GM23338 (cell line): ENCODE results near the gene NCCRP1. TPM values are rescaled to one million over a fixed set of nuclear protein-coding genes. Genes with fewer than 3 reads are reported as not detected.

Experiments used
- ATAC-seq: fragments of 200-7000 bp; cut with Tn5 transposase; 3 replicates; pipeline ENCODE4 v1.9.1; 2020
- DNase-seq: peaks from one replicate; pipeline ENCODE4 v3.0.0-alpha.2; 2015; ENCODE audit warnings: low spot score
- H2AFZ ChIP-seq: fragments of 200-600 bp; sonication (generic); 2 replicates; pipeline ENCODE4 v1.8.0; 2016; ENCODE audit warnings: antibody characterized with exemption, mild to moderate bottlenecking, moderate library complexity
- H3F3A ChIP-seq: fragments of 200-600 bp; sonication (generic); replicated peaks from 2 replicates; pipeline ENCODE4 v1.8.0; 2017; ENCODE audit warnings: antibody characterized with exemption, mixed run types, low read depth
- H3K27ac ChIP-seq: fragments of 200-600 bp; sonication (generic); 2 replicates; pipeline ENCODE4 v1.6.1; 2016; ENCODE audit warnings: low read depth
- H3K27me3 ChIP-seq: fragments of 200-600 bp; sonication (generic); 2 replicates; pipeline ENCODE4 v1.8.0; 2016; ENCODE audit warnings: mild to moderate bottlenecking, mixed run types, moderate library complexity; ENCODE audit not compliant: insufficient read depth
- H3K36me3 ChIP-seq: fragments of 200-600 bp; sonication (generic); 2 replicates; pipeline ENCODE4 v1.8.0; 2016; ENCODE audit warnings: mild to moderate bottlenecking; ENCODE audit not compliant: insufficient read depth
- H3K4me1 ChIP-seq: fragments of 200-600 bp; sonication (generic); 2 replicates; pipeline ENCODE4 v1.8.0; 2016; ENCODE audit warnings: mild to moderate bottlenecking, moderate library complexity; ENCODE audit not compliant: insufficient read depth
- H3K4me2 ChIP-seq: fragments of 200-600 bp; sonication (generic); 2 replicates; pipeline ENCODE4 v1.7.1; 2017; ENCODE audit warnings: mixed run types
- H3K4me3 ChIP-seq: fragments of 200-600 bp; sonication (generic); 2 replicates; pipeline ENCODE4 v1.6.1; 2016; ENCODE audit warnings: mixed run types
- H3K79me2 ChIP-seq: fragments of 200-600 bp; sonication (generic); replicated peaks from 2 replicates; pipeline ENCODE4 v1.8.0; 2017; ENCODE audit warnings: mild to moderate bottlenecking; ENCODE audit not compliant: insufficient read depth
- H3K9me2 ChIP-seq: fragments of 200-600 bp; sonication (generic); 2 replicates; pipeline ENCODE4 v1.8.0; 2017; ENCODE audit not compliant: insufficient read depth
- H4K20me1 ChIP-seq: fragments of 200-600 bp; sonication (generic); replicated peaks from 2 replicates; pipeline ENCODE4 v1.8.0; 2017; ENCODE audit warnings: mild to moderate bottlenecking; ENCODE audit not compliant: insufficient read depth
- H3K27ac Mint-ChIP-seq: 2 replicates; pipeline ENCODE4 v1.8.0; 2020; ENCODE audit warnings: inconsistent platforms, mild to moderate bottlenecking, moderate library complexity, mixed read lengths
- H3K27me3 Mint-ChIP-seq: 3 replicates; pipeline ENCODE4 v1.8.0; 2022; ENCODE audit warnings: low read depth, mild to moderate bottlenecking, moderate library complexity, mixed read lengths, inconsistent platforms; ENCODE audit not compliant: insufficient read depth, poor library complexity
- H3K36me3 Mint-ChIP-seq: 3 replicates; pipeline ENCODE4 v1.8.0; 2021; ENCODE audit warnings: low read depth, mild to moderate bottlenecking, inconsistent platforms, moderate library complexity, mixed read lengths
- H3K4me1 Mint-ChIP-seq: 3 replicates; pipeline ENCODE4 v1.8.0; 2020; ENCODE audit warnings: mild to moderate bottlenecking, inconsistent platforms, mixed read lengths
- H3K4me3 Mint-ChIP-seq: 3 replicates; pipeline ENCODE4 v1.8.0; 2021; ENCODE audit warnings: moderate library complexity, mild to moderate bottlenecking, inconsistent platforms, mixed read lengths
- H3K9me3 Mint-ChIP-seq: 3 replicates; pipeline ENCODE4 v1.8.0; 2020; ENCODE audit warnings: moderate library complexity, mild to moderate bottlenecking, inconsistent platforms, mixed read lengths
- EZH2 ChIP-seq: fragments of 200-600 bp; sonication (generic); IDR thresholded peaks from one replicate; pipeline ENCODE4 v1.8.0; 2017; ENCODE audit warnings: antibody characterized with exemption, mild to moderate bottlenecking, low read depth; ENCODE audit not compliant: unreplicated experiment
- NANOG ChIP-seq: IDR thresholded peaks from 2 replicates; pipeline ENCODE4 v1.6.1; 2016; ENCODE audit warnings: antibody characterized with exemption, borderline replicate concordance
- STAT1 ChIP-seq: IDR thresholded peaks from one replicate; pipeline ENCODE4 v1.6.1; 2016; ENCODE audit warnings: antibody characterized with exemption; ENCODE audit not compliant: unreplicated experiment
- ZNF331 ChIP-seq: fragments of 250-450 bp; sonication (Bioruptor Pico); IDR thresholded peaks from 2 replicates; pipeline ENCODE4 v1.5.0; 2020; ENCODE audit warnings: low read depth, mild to moderate bottlenecking, moderate library complexity
- polyA plus RNA-seq: library from polyadenylated mRNA; unstranded; fragments of >200 nt; fragmentation: Nextera tagmentation; extraction: Ambion mirVana; gene quantifications from 2 replicates; pipeline ENCODE4 v1.2.1, GENCODE V29; 2016
- total RNA-seq: library from RNA; depleted of rRNA; stranded (reverse); fragments of >200 nt; shearing (Covaris generic); gene quantifications from 2 replicates; pipeline ENCODE4 v1.2.3, GENCODE V29; 2014
- TF ChIP-seq, protein P1 (sequence below), 2 experiments: fragments of 200-600 bp in 1 of 2; sonication (generic) in 1 of 2; conservative IDR thresholded peaks; 2 replicates each; pipeline versions ENCODE4 v1.5.1 to v1.6.1; 2016 to 2017; ENCODE audit warnings: antibody characterized with exemption in 2 of 2, low read depth in 2 of 2, mild to moderate bottlenecking in 2 of 2, moderate library complexity in 1 of 2
- TF ChIP-seq, protein P2 (sequence below): IDR thresholded peaks from 2 replicates; pipeline ENCODE4 v1.6.1; 2016; ENCODE audit warnings: antibody characterized with exemption
- TF ChIP-seq, protein P3 (sequence below): fragments of 250-450 bp; sonication (Bioruptor Pico); IDR thresholded peaks from 2 replicates; pipeline ENCODE4 v1.5.0; 2020; ENCODE audit warnings: mild to moderate bottlenecking, moderate library complexity

Gene NCCRP1
- total and polyA plus RNA-seq, 2 experiments from 2014 or later: 3.6 to 6.2 TPM

DNA sequence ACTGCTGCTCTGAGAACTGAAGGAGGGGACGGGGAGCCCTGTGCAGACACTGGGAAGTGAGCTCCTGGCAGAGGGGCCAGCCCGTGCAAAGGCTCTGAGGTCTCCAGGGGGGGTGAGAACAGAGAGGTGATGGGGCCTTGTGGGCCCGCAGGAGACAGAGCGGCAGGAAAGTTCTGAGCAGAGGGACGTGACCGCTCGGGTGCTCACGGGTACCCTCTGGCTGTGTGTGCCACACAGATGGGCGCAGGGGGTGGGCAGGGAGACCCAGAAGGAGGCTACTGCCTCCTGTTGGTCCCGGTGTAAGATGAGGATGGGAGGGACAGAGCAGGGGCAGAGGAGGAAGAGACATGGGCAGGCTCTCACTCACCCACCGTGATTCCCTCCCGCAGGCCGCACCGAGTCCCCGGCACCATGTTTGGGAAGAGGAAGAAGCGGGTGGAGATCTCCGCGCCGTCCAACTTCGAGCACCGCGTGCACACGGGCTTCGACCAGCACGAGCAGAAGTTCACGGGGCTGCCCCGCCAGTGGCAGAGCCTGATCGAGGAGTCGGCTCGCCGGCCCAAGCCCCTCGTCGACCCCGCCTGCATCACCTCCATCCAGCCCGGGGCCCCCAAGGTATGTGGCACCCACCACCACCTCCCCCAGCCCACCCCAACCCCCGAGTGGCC is 27.5 kb upstream of the NCCRP1 start:
- Mint-ChIP-seq H3K36me3 (peaks cover 5% of the 10 kb centered on the region; the same call in 1 of the 3 replicates), H3K27ac (peak overlapping the region; percentile 10; the same call in 1 of the 2 replicates), H3K4me3 (no peak overlapping the region), H3K9me3 (no peaks in the 10 kb centered on the region), H3K27me3 (peaks cover 7% of the 10 kb centered on the region), H3K4me1 (peaks cover 21% of the 10 kb centered on the region)
- no peaks in the 10 kb centered on the region for H3K27me3 ChIP-seq
- H3F3A ChIP-seq: no peaks in the 10 kb centered on the region
- ATAC-seq (no peak), DNase-seq (no peak)
- H3K4me1 ChIP-seq: peaks cover 12% of the 10 kb centered on the region; the same call in 1 of the 2 replicates
- H3K36me3 ChIP-seq: no peaks in the 10 kb centered on the region
- no peak overlapping the region for H3K4me2 ChIP-seq
- H3K79me2 ChIP-seq: no peaks in the 10 kb centered on the region
- no peak overlapping the region for H2AFZ ChIP-seq
- no peak overlapping the region for H3K27ac ChIP-seq
- H4K20me1 ChIP-seq: peaks cover 7% of the 10 kb centered on the region
- no peak for TF ChIP-seq EZH2
- TF ChIP-seq, protein P1, sequence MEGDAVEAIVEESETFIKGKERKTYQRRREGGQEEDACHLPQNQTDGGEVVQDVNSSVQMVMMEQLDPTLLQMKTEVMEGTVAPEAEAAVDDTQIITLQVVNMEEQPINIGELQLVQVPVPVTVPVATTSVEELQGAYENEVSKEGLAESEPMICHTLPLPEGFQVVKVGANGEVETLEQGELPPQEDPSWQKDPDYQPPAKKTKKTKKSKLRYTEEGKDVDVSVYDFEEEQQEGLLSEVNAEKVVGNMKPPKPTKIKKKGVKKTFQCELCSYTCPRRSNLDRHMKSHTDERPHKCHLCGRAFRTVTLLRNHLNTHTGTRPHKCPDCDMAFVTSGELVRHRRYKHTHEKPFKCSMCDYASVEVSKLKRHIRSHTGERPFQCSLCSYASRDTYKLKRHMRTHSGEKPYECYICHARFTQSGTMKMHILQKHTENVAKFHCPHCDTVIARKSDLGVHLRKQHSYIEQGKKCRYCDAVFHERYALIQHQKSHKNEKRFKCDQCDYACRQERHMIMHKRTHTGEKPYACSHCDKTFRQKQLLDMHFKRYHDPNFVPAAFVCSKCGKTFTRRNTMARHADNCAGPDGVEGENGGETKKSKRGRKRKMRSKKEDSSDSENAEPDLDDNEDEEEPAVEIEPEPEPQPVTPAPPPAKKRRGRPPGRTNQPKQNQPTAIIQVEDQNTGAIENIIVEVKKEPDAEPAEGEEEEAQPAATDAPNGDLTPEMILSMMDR (conservative IDR thresholded peaks at IDR 0.05; ENCODE audit: low read depth in 2 of 2): peak in 1 of 2 experiments; percentile 22; a peak in 2 of 4 replicates
- H3K4me3 ChIP-seq: no peak overlapping the region
- H3K9me2 ChIP-seq: no peaks in the 10 kb centered on the region

DNA sequence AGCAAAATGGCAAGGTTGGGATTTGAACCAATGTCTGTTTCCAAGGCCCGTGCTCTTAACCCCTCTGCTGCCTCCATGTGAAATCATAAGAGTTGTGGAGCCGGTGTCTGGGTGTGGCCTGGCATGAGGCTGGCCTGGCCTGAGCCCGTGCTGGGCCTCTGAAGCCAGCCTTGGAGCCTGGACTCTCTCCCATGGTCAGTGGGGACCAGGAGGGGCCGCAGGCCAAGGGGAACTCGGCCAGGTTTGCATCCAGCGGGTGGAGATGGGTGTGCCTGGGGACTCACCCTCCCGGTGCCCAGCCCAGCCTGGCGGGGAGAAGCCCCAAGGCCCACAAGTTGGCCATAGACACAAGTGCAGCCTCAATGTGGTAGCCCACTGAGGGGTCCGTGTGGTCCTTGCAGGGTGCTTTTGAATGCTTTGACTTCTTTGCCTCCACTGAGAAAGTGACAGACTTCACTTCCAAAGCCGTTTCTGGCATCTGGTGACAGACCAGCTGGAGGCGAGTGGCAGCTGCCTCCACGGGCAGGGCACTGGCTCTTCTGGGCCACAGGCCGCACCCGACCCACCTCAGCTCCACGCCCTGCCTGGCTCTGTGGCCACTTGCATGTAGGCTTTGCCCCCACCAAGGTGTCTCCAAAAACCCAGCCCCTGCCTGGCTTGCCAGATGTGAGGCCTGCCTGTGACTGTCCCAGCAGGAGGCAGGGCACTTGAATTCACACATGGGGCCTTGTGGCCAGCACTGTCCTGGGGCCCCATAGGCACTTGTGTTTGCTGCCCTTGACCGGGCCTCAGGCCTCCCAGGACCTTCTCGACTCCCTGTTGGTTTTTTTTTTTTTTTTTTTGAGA is 26.2 kb upstream of the NCCRP1 start:
- ATAC-seq (no peak), DNase-seq (no peak)
- Histone ChIP-seq H3K4me2 (no peak overlapping the region), H3K4me3 (no peak overlapping the region), H3K4me1 (peaks cover 12% of the 10 kb centered on the region; the same call in 1 of the 2 replicates), H3K79me2 (no peaks in the 10 kb centered on the region), H3K36me3 (no peaks in the 10 kb centered on the region), H3K27me3 (no peaks in the 10 kb centered on the region), H3K27ac (no peak overlapping the region), H4K20me1 (peaks cover 5% of the 10 kb centered on the region), H3K9me2 (no peaks in the 10 kb centered on the region), H3F3A (no peaks in the 10 kb centered on the region), H2AFZ (no peak overlapping the region)
- H3K4me1 Mint-ChIP-seq: peaks cover 21% of the 10 kb centered on the region
- H3K27me3 Mint-ChIP-seq: peaks cover 3% of the 10 kb centered on the region
- no peak overlapping the region for H3K27ac Mint-ChIP-seq
- no peak overlapping the region for H3K4me3 Mint-ChIP-seq
- H3K9me3 Mint-ChIP-seq: no peaks in the 10 kb centered on the region
- peaks cover 5% of the 10 kb centered on the region; the same call in 2 of the 3 replicates for H3K36me3 Mint-ChIP-seq
- TF ChIP-seq NANOG (no peak), STAT1 (no peak), ZNF331 (CRISPR knock-in tag) (no peak)
- TF ChIP-seq, protein P2, sequence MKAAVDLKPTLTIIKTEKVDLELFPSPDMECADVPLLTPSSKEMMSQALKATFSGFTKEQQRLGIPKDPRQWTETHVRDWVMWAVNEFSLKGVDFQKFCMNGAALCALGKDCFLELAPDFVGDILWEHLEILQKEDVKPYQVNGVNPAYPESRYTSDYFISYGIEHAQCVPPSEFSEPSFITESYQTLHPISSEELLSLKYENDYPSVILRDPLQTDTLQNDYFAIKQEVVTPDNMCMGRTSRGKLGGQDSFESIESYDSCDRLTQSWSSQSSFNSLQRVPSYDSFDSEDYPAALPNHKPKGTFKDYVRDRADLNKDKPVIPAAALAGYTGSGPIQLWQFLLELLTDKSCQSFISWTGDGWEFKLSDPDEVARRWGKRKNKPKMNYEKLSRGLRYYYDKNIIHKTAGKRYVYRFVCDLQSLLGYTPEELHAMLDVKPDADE: no peak
- TF ChIP-seq, protein P3, sequence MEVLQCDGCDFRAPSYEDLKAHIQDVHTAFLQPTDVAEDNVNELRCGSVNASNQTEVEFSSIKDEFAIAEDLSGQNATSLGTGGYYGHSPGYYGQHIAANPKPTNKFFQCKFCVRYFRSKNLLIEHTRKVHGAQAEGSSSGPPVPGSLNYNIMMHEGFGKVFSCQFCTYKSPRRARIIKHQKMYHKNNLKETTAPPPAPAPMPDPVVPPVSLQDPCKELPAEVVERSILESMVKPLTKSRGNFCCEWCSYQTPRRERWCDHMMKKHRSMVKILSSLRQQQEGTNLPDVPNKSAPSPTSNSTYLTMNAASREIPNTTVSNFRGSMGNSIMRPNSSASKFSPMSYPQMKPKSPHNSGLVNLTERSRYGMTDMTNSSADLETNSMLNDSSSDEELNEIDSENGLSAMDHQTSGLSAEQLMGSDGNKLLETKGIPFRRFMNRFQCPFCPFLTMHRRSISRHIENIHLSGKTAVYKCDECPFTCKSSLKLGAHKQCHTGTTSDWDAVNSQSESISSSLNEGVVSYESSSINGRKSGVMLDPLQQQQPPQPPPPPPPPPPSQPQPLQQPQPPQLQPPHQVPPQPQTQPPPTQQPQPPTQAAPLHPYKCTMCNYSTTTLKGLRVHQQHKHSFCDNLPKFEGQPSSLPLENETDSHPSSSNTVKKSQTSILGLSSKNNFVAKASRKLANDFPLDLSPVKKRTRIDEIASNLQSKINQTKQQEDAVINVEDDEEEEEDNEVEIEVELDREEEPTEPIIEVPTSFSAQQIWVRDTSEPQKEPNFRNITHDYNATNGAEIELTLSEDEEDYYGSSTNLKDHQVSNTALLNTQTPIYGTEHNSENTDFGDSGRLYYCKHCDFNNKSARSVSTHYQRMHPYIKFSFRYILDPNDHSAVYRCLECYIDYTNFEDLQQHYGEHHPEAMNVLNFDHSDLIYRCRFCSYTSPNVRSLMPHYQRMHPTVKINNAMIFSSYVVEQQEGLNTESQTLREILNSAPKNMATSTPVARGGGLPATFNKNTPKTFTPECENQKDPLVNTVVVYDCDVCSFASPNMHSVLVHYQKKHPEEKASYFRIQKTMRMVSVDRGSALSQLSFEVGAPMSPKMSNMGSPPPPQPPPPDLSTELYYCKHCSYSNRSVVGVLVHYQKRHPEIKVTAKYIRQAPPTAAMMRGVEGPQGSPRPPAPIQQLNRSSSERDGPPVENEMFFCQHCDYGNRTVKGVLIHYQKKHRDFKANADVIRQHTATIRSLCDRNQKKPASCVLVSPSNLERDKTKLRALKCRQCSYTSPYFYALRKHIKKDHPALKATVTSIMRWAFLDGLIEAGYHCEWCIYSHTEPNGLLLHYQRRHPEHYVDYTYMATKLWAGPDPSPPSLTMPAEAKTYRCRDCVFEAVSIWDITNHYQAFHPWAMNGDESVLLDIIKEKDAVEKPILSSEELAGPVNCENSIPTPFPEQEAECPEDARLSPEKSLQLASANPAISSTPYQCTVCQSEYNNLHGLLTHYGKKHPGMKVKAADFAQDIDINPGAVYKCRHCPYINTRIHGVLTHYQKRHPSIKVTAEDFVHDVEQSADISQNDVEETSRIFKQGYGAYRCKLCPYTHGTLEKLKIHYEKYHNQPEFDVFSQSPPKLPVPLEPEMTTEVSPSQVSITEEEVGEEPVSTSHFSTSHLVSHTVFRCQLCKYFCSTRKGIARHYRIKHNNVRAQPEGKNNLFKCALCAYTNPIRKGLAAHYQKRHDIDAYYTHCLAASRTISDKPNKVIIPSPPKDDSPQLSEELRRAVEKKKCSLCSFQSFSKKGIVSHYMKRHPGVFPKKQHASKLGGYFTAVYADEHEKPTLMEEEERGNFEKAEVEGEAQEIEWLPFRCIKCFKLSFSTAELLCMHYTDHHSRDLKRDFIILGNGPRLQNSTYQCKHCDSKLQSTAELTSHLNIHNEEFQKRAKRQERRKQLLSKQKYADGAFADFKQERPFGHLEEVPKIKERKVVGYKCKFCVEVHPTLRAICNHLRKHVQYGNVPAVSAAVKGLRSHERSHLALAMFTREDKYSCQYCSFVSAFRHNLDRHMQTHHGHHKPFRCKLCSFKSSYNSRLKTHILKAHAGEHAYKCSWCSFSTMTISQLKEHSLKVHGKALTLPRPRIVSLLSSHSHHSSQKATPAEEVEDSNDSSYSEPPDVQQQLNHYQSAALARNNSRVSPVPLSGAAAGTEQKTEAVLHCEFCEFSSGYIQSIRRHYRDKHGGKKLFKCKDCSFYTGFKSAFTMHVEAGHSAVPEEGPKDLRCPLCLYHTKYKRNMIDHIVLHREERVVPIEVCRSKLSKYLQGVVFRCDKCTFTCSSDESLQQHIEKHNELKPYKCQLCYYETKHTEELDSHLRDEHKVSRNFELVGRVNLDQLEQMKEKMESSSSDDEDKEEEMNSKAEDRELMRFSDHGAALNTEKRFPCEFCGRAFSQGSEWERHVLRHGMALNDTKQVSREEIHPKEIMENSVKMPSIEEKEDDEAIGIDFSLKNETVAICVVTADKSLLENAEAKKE (CRISPR knock-in tag): no peak
